ENCODE results near the gene PPIG. TPM values are rescaled to one million over a fixed set of nuclear protein-coding genes. Genes with fewer than 3 reads are reported as not detected.
"Not testable (repeated sequence)": the region's sequence is repeated elsewhere in the genome, so short reads cannot be mapped to it uniquely, and the experiment has no call there.

The PPIG gene
- total and polyA plus RNA-seq, 2 experiments from 2014 or later: 40.7 to 157 TPM

GRCh38 chr2:169613876-169614275 lies 29.7 kb downstream of the PPIG start:
- no peaks in the 10 kb centered on the region for H3K27me3 Mint-ChIP-seq (ENCODE audit: insufficient read depth, low read depth, poor library complexity)
- Histone ChIP-seq H3F3A (replicated peaks; ENCODE audit: low read depth) (no peaks in the 10 kb centered on the region), H3K4me1 (ENCODE audit: insufficient read depth) (no peaks in the 10 kb centered on the region), H3K4me3 (no peak overlapping the region), H3K27ac (ENCODE audit: low read depth) (no peak overlapping the region), H4K20me1 (replicated peaks; ENCODE audit: insufficient read depth) (peaks cover 9% of the 10 kb centered on the region), H2AFZ (no peak overlapping the region), H3K27me3 (ENCODE audit: insufficient read depth) (no peaks in the 10 kb centered on the region), H3K9me2 (ENCODE audit: insufficient read depth) (no peaks in the 10 kb centered on the region), H3K4me2 (no peak overlapping the region), H3K36me3 (ENCODE audit: insufficient read depth) (peaks cover 50% of the 10 kb centered on the region), H3K79me2 (replicated peaks; ENCODE audit: insufficient read depth) (peaks cover 72% of the 10 kb centered on the region)
- no peaks in the 10 kb centered on the region; the same call in 2 of the 3 replicates for H3K9me3 Mint-ChIP-seq
- ATAC-seq: no peak
- TF ChIP-seq CREB1 (CRISPR knock-in tag; IDR thresholded peaks at IDR 0.05; ENCODE audit: low read depth): no peak
- TF ChIP-seq ZNF114 (CRISPR knock-in tag; IDR thresholded peaks at IDR 0.05): no peak
- TF ChIP-seq CTCF (conservative IDR thresholded peaks at IDR 0.05; ENCODE audit: low read depth in 2 of 2): no peak
- 0 out of 3 replicates have a peak, but pooled peaks cover 2% of the 10 kb centered on the region for H3K4me1 Mint-ChIP-seq
- no peak overlapping the region for H3K4me3 Mint-ChIP-seq
- H3K36me3 Mint-ChIP-seq (ENCODE audit: low read depth): peaks cover 88% of the 10 kb centered on the region
- no peak for DNase-seq (ENCODE audit: low spot score)
- H3K27ac Mint-ChIP-seq: no peak overlapping the region

DNA sequence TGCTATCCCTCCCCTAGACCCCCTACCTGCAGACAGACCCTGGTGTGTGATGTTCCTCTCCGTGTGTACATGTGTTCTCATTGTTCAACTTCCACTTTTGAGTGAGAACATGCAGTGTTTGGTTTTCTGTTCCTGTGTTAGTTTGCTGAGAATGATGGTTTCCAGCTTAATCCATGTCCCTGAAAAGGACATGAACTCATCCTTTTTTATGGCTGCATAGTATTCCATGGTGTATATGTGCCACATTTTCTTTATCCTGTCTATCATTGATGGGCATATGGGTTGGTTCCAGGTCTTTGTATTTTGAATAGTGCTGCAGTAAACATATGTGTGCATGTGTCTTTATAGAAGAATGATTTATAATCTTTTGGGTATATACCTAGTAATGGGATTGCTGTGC lies 31.8 kb downstream of the PPIG start:
- ATAC-seq; H3K27me3 ChIP-seq (ENCODE audit: insufficient read depth); H3K27me3 Mint-ChIP-seq (ENCODE audit: insufficient read depth, low read depth, poor library complexity); H4K20me1 ChIP-seq (replicated peaks; ENCODE audit: insufficient read depth); H3K4me2 ChIP-seq; H3F3A ChIP-seq (replicated peaks; ENCODE audit: low read depth); H2AFZ ChIP-seq; H3K4me1 Mint-ChIP-seq; H3K9me2 ChIP-seq (ENCODE audit: insufficient read depth); H3K9me3 Mint-ChIP-seq; H3K4me3 Mint-ChIP-seq; H3K27ac ChIP-seq (ENCODE audit: low read depth); H3K4me3 ChIP-seq; H3K27ac Mint-ChIP-seq; H3K4me1 ChIP-seq (ENCODE audit: insufficient read depth); DNase-seq (ENCODE audit: low spot score): not testable (repeated sequence)
- peaks cover 80% of the 10 kb centered on the region for H3K79me2 ChIP-seq (replicated peaks; ENCODE audit: insufficient read depth)
- H3K36me3 Mint-ChIP-seq (ENCODE audit: low read depth): peaks cover 70% of the 10 kb centered on the region
- H3K36me3 ChIP-seq (ENCODE audit: insufficient read depth): peaks cover 41% of the 10 kb centered on the region

DNA sequence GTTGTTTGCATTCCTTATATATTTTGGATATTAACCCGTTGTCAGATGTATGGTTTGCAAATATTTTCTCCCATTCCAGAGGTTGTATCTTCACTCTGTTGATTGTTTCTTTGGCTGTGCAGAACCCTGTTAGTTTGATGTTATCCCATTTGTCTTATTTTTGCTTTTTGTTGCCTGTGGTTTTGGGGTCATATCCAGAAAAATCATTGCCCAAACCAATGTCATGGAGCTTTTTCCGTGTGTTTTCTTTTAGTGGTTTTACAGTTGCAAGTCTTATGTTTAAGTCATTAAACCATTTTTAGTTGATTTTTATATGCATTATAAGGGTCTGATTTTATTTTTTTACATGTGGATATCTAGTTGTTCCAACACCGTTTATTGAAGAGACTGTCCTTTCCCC lies 35.8 kb downstream of the PPIG start:
- Mint-ChIP-seq H3K4me3 (no peak overlapping the region), H3K27ac (no peak overlapping the region), H3K27me3 (ENCODE audit: insufficient read depth, low read depth, poor library complexity) (peaks cover 1% of the 10 kb centered on the region), H3K9me3 (no peaks in the 10 kb centered on the region; the same call in 2 of the 3 replicates), H3K36me3 (ENCODE audit: low read depth) (peaks cover 45% of the 10 kb centered on the region), H3K4me1 (no peaks in the 10 kb centered on the region)
- DNase-seq (ENCODE audit: low spot score) (no peak), ATAC-seq (no peak)
- Histone ChIP-seq H3K4me3 (no peak overlapping the region), H3K36me3 (ENCODE audit: insufficient read depth) (peaks cover 12% of the 10 kb centered on the region), H3K27me3 (ENCODE audit: insufficient read depth) (no peaks in the 10 kb centered on the region), H2AFZ (no peak overlapping the region), H4K20me1 (replicated peaks; ENCODE audit: insufficient read depth) (peaks cover 11% of the 10 kb centered on the region), H3K4me2 (no peak overlapping the region), H3K27ac (ENCODE audit: low read depth) (no peak overlapping the region), H3F3A (replicated peaks; ENCODE audit: low read depth) (no peaks in the 10 kb centered on the region), H3K9me2 (ENCODE audit: insufficient read depth) (no peaks in the 10 kb centered on the region), H3K4me1 (ENCODE audit: insufficient read depth) (no peaks in the 10 kb centered on the region), H3K79me2 (replicated peaks; ENCODE audit: insufficient read depth) (peaks cover 57% of the 10 kb centered on the region)
- TF ChIP-seq POLR2AphosphoS5 (IDR thresholded peaks at IDR 0.05; ENCODE audit: low read depth) (no peak), ZNF331 (CRISPR knock-in tag; IDR thresholded peaks at IDR 0.05; ENCODE audit: low read depth) (no peak), STAT1 (IDR thresholded peaks at IDR 0.05; ENCODE audit: unreplicated experiment) (no peak), EZH2phosphoT487 (IDR thresholded peaks at IDR 0.05; ENCODE audit: unreplicated experiment) (no peak), NANOG (IDR thresholded peaks at IDR 0.05; ENCODE audit: borderline replicate concordance) (no peak)
- TF ChIP-seq, protein P1, sequence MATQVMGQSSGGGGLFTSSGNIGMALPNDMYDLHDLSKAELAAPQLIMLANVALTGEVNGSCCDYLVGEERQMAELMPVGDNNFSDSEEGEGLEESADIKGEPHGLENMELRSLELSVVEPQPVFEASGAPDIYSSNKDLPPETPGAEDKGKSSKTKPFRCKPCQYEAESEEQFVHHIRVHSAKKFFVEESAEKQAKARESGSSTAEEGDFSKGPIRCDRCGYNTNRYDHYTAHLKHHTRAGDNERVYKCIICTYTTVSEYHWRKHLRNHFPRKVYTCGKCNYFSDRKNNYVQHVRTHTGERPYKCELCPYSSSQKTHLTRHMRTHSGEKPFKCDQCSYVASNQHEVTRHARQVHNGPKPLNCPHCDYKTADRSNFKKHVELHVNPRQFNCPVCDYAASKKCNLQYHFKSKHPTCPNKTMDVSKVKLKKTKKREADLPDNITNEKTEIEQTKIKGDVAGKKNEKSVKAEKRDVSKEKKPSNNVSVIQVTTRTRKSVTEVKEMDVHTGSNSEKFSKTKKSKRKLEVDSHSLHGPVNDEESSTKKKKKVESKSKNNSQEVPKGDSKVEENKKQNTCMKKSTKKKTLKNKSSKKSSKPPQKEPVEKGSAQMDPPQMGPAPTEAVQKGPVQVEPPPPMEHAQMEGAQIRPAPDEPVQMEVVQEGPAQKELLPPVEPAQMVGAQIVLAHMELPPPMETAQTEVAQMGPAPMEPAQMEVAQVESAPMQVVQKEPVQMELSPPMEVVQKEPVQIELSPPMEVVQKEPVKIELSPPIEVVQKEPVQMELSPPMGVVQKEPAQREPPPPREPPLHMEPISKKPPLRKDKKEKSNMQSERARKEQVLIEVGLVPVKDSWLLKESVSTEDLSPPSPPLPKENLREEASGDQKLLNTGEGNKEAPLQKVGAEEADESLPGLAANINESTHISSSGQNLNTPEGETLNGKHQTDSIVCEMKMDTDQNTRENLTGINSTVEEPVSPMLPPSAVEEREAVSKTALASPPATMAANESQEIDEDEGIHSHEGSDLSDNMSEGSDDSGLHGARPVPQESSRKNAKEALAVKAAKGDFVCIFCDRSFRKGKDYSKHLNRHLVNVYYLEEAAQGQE (IDR thresholded peaks at IDR 0.05; ENCODE audit: unreplicated experiment): no peak

Data from GM23338 (cell line).